ENCODE data around the gene TBC1D5.

- TF ChIP-seq CTCF (IDR thresholded peaks at IDR 0.05), result no peak
- TF ChIP-seq POLR2A (IDR thresholded peaks at IDR 0.05), result no peak
Measured at GRCh38 chr3:17552351-17552750, 190.1 kb downstream of the TBC1D5 start.
